DND-41 (cell line): ENCODE results near the gene AHRR.

ENCODE experiments used
- EZH2 ChIP-seq: IDR thresholded peaks from 3 replicates; pipeline ENCODE4 v1.6.1; 2012; ENCODE audit warnings: borderline replicate concordance, low read depth, mild to moderate bottlenecking, moderate library complexity, low read length, inconsistent platforms; ENCODE audit not compliant: severe bottlenecking
- TF ChIP-seq, protein P1 (sequence below): IDR thresholded peaks from 2 replicates; pipeline ENCODE4 v1.5.1; 2012; ENCODE audit warnings: borderline replicate concordance, low read length, moderate library complexity, mild to moderate bottlenecking; ENCODE audit not compliant: poor library complexity, severe bottlenecking; ENCODE audit errors: extremely low read depth

GRCh38 chr5:346229-346935, 24.9 kb downstream of the AHRR start:
- TF ChIP-seq, protein P1, sequence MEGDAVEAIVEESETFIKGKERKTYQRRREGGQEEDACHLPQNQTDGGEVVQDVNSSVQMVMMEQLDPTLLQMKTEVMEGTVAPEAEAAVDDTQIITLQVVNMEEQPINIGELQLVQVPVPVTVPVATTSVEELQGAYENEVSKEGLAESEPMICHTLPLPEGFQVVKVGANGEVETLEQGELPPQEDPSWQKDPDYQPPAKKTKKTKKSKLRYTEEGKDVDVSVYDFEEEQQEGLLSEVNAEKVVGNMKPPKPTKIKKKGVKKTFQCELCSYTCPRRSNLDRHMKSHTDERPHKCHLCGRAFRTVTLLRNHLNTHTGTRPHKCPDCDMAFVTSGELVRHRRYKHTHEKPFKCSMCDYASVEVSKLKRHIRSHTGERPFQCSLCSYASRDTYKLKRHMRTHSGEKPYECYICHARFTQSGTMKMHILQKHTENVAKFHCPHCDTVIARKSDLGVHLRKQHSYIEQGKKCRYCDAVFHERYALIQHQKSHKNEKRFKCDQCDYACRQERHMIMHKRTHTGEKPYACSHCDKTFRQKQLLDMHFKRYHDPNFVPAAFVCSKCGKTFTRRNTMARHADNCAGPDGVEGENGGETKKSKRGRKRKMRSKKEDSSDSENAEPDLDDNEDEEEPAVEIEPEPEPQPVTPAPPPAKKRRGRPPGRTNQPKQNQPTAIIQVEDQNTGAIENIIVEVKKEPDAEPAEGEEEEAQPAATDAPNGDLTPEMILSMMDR: no peak
- TF ChIP-seq EZH2: no peak
